ENCODE results near the gene SLC39A2.
A peak's percentile ranks its signal among the peaks of the same experiment; 100 is the strongest.
"Not testable (repeated sequence)": the region's sequence is repeated elsewhere in the genome, so short reads cannot be mapped to it uniquely, and the experiment has no call there.

Gene SLC39A2

GRCh38 chr14:20978687-20979086, 20.4 kb upstream of the SLC39A2 start:
- H3K9me3 ChIP-seq = no peaks in the 10 kb centered on the region
- TF ChIP-seq, protein P1, sequence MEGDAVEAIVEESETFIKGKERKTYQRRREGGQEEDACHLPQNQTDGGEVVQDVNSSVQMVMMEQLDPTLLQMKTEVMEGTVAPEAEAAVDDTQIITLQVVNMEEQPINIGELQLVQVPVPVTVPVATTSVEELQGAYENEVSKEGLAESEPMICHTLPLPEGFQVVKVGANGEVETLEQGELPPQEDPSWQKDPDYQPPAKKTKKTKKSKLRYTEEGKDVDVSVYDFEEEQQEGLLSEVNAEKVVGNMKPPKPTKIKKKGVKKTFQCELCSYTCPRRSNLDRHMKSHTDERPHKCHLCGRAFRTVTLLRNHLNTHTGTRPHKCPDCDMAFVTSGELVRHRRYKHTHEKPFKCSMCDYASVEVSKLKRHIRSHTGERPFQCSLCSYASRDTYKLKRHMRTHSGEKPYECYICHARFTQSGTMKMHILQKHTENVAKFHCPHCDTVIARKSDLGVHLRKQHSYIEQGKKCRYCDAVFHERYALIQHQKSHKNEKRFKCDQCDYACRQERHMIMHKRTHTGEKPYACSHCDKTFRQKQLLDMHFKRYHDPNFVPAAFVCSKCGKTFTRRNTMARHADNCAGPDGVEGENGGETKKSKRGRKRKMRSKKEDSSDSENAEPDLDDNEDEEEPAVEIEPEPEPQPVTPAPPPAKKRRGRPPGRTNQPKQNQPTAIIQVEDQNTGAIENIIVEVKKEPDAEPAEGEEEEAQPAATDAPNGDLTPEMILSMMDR (IDR thresholded peaks at IDR 0.05) = no peak

GRCh38 chr14:20980906-20981305, 18.2 kb upstream of the SLC39A2 start:
- H3K27me3 ChIP-seq = no peaks in the 10 kb centered on the region
- no peaks in the 10 kb centered on the region for H3K36me3 ChIP-seq
- no peak overlapping the region for H3K4me3 ChIP-seq (ENCODE audit: low read depth in 1 of 2, low read length in 1 of 2)
- no peak overlapping the region for H3K27ac ChIP-seq
- H3K9me3 ChIP-seq = no peaks in the 10 kb centered on the region
- TF ChIP-seq, protein P1 (IDR thresholded peaks at IDR 0.05) = no peak
- peaks cover 0 to 13% of the 10 kb centered on the region in 2 experiments for H3K4me1 ChIP-seq (ENCODE audit: control insufficient read depth in 1 of 2, insufficient read depth in 1 of 2, low read depth in 1 of 2, low read length in 1 of 2)

More at GRCh38 chr14:20978687-20979086, 20.4 kb upstream of the SLC39A2 start:
- no peaks in the 10 kb centered on the region for H3K4me1 ChIP-seq (ENCODE audit: control insufficient read depth in 1 of 2, insufficient read depth in 1 of 2, low read depth in 1 of 2, low read length in 1 of 2)
- no peak overlapping the region for H3K4me3 ChIP-seq (ENCODE audit: low read depth in 1 of 2, low read length in 1 of 2)
- no peaks in the 10 kb centered on the region for H3K36me3 ChIP-seq
- H3K27ac ChIP-seq = no peak overlapping the region
- H3K27me3 ChIP-seq = no peaks in the 10 kb centered on the region

- TF ChIP-seq, protein P1 (IDR thresholded peaks at IDR 0.05) = no peak
- no peaks in the 10 kb centered on the region for H3K27me3 ChIP-seq
- no peak overlapping the region for H3K4me3 ChIP-seq (ENCODE audit: low read depth in 1 of 2, low read length in 1 of 2)
- H3K9me3 ChIP-seq = no peaks in the 10 kb centered on the region
- H3K27ac ChIP-seq = no peak overlapping the region
- peaks cover 0 to 29% of the 10 kb centered on the region in 2 experiments for H3K4me1 ChIP-seq (ENCODE audit: control insufficient read depth in 1 of 2, insufficient read depth in 1 of 2, low read depth in 1 of 2, low read length in 1 of 2)
- H3K36me3 ChIP-seq = no peaks in the 10 kb centered on the region
Measured at GRCh38 chr14:20982646-20983369, 16.3 kb upstream of the SLC39A2 start.

GRCh38 chr14:20985650-20986049, 13.4 kb upstream of the SLC39A2 start:
- Histone ChIP-seq H3K27ac (peak overlapping the region; percentile 65), H3K4me3 (ENCODE audit: low read depth in 1 of 2, low read length in 1 of 2) (peak overlapping the region in 1 of 2 experiments; percentile 3), H3K4me1 (ENCODE audit: control insufficient read depth in 1 of 2, insufficient read depth in 1 of 2, low read depth in 1 of 2, low read length in 1 of 2) (peaks cover 6 to 58% of the 10 kb centered on the region in 2 experiments)
- H3K27me3 ChIP-seq, H3K9me3 ChIP-seq, H3K36me3 ChIP-seq: not testable (repeated sequence)

DNA sequence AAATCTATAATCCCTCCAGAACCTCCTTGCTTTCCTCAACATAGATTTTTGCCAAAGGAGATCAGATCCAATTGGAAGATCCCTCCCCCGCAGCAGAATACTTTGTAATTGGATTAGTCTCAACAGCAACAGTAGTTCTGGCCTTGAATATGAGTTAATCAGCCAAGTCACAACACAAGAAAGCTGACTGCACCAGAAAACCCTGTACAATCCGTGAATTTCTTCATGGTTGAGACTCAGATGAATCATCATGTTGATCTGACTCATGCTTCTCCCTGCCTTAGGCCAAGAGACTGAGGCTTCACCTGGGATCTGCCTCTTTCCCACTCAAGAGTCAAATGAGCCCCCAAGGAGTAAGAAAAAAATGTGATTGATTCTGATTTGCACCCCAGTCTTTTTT, 12.3 kb upstream of the SLC39A2 start:
- Histone ChIP-seq H3K9me3 (no peaks in the 10 kb centered on the region), H3K4me1 (ENCODE audit: control insufficient read depth in 1 of 2, insufficient read depth in 1 of 2, low read depth in 1 of 2, low read length in 1 of 2) (peaks cover 8 to 61% of the 10 kb centered on the region in 2 experiments), H3K4me3 (ENCODE audit: low read depth in 1 of 2, low read length in 1 of 2) (no peak overlapping the region), H3K36me3 (peaks cover under 1% of the 10 kb centered on the region), H3K27me3 (no peaks in the 10 kb centered on the region), H3K27ac (peak overlapping the region; percentile 65)
- TF ChIP-seq, protein P1 (IDR thresholded peaks at IDR 0.05) = no peak

DNA sequence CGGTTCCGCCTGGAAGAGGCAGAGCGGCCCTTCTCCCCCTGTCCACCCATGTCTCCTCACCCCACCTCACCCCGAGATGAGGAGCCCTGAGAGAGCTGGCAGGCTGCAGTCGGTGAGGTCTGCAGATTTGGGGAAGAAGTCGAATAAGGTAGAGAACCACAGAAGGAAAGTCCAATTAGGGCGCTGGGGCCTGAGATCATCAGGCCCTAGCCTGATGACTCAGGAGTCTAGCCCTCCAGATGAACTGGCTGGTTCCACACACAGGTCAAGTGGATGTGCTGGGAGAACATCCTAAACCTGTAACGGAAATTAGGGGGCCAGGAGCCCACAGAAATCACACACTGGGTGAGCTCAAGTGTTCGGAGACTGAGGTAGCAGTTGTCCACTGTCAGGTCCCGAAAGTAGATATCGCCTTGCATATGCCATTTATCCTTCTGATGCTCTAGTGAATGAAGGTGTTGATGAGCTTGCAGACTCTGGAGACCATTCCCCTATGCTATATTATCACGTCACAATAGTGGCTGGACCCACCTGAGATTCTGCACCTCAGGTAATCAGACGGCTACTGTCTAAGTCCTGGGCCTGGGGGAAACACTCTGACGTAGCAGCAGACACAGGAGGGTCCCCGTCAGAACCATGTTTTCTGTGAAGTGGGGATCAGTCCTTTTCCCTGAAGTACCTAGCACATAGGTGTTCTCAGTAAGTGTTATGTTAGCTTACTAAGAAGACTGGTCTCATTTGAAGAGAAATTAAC, 10.2 kb upstream of the SLC39A2 start:
- peak overlapping the region in 1 of 2 experiments; percentile 85 for H3K4me3 ChIP-seq (ENCODE audit: low read depth in 1 of 2, low read length in 1 of 2)
- H3K27me3 ChIP-seq = no peaks in the 10 kb centered on the region
- no peaks in the 10 kb centered on the region for H3K9me3 ChIP-seq
- TF ChIP-seq, protein P1 (IDR thresholded peaks at IDR 0.05) = no peak
- peaks cover 20% of the 10 kb centered on the region for H3K36me3 ChIP-seq
- peaks cover 8 to 61% of the 10 kb centered on the region in 2 experiments for H3K4me1 ChIP-seq (ENCODE audit: control insufficient read depth in 1 of 2, insufficient read depth in 1 of 2, low read depth in 1 of 2, low read length in 1 of 2)
- peak overlapping the region; percentile 81 for H3K27ac ChIP-seq

Data from neutrophil (primary cell).